Activated B cell treated with CpG ODN at 0.5 μM for 24 hours (primary cell): ENCODE data around the gene RPA3. TPM values are rescaled to one million over a fixed set of nuclear protein-coding genes. Genes with fewer than 3 reads are reported as not detected.

ENCODE experiments used
- ATAC-seq: fragments of 200-7000 bp; cut with Tn5 transposase; one replicate; pipeline ENCODE4 v1.10.0; 2021; ENCODE audit warnings: low read depth, mild to moderate bottlenecking, moderate library complexity
- CTCF ChIA-PET: fragments of 350-600 bp; sonication (Branson Sonifier 250); formaldehyde crosslinking; loops from one replicate; lab custom pipeline; 2021; ENCODE audit warnings: antibody characterized with exemption; lab: Charles Lee
- POLR2A ChIA-PET: fragments of 350-600 bp; sonication (Branson Sonifier 250); formaldehyde crosslinking; loops from one replicate; lab custom pipeline; 2021; ENCODE audit warnings: antibody characterized with exemption; lab: Charles Lee
- DNase-seq: peaks from one replicate; pipeline ENCODE4 v3.0.0; 2022
- H3K27ac Mint-ChIP-seq: one replicate; pipeline ENCODE4 v1.8.0; 2020; ENCODE audit warnings: mixed read lengths
- H3K27me3 Mint-ChIP-seq: one replicate; pipeline ENCODE4 v1.8.0; 2021; ENCODE audit warnings: mixed read lengths
- H3K36me3 Mint-ChIP-seq: one replicate; pipeline ENCODE4 v1.8.0; 2021; ENCODE audit warnings: low read depth, mixed read lengths
- H3K4me1 Mint-ChIP-seq: one replicate; pipeline ENCODE4 v1.8.0; 2021; ENCODE audit warnings: mixed read lengths
- H3K4me3 Mint-ChIP-seq: one replicate; pipeline ENCODE4 v1.8.0; 2020; ENCODE audit warnings: mild to moderate bottlenecking, mixed read lengths
- H3K9me3 Mint-ChIP-seq: one replicate; pipeline ENCODE4 v1.8.0; 2020; ENCODE audit warnings: mixed read lengths
- intact Hi-C: fragments of 100-400 bp; cut with micrococcal nuclease; formaldehyde crosslinking; loops from one replicate; pipeline ENCODE4 v1.15.1; 2024
- total RNA-seq: library from RNA; stranded (reverse); gene quantifications from 2 replicates; pipeline ENCODE4 v1.2.3, GENCODE V29; 2022
- TF ChIP-seq, protein P1 (sequence below): fragments of 200-600 bp; IDR thresholded peaks from one replicate; pipeline ENCODE4 v1.8.0; 2022; ENCODE audit warnings: antibody characterized with exemption, mild to moderate bottlenecking

The RPA3 gene
- total RNA-seq, 1 donor from 2014 or later = 64.9 TPM

GRCh38 chr7:7720193-7720592, 1.8 kb upstream of the RPA3 start:
- intact Hi-C loops = no loop called here
- POLR2A ChIA-PET = interaction anchor here (0.7 kb wide), 1 partner anchor 80 kb away, joined by 3 read pairs; the partner anchor contains the start of gene UMAD1
- TF ChIP-seq, protein P1, sequence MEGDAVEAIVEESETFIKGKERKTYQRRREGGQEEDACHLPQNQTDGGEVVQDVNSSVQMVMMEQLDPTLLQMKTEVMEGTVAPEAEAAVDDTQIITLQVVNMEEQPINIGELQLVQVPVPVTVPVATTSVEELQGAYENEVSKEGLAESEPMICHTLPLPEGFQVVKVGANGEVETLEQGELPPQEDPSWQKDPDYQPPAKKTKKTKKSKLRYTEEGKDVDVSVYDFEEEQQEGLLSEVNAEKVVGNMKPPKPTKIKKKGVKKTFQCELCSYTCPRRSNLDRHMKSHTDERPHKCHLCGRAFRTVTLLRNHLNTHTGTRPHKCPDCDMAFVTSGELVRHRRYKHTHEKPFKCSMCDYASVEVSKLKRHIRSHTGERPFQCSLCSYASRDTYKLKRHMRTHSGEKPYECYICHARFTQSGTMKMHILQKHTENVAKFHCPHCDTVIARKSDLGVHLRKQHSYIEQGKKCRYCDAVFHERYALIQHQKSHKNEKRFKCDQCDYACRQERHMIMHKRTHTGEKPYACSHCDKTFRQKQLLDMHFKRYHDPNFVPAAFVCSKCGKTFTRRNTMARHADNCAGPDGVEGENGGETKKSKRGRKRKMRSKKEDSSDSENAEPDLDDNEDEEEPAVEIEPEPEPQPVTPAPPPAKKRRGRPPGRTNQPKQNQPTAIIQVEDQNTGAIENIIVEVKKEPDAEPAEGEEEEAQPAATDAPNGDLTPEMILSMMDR = no peak
- Mint-ChIP-seq H3K9me3 (no peaks in the 10 kb centered on the region), H3K4me3 (no peak overlapping the region), H3K27me3 (no peaks in the 10 kb centered on the region), H3K4me1 (peaks cover 14% of the 10 kb centered on the region), H3K27ac (peak overlapping the region; percentile 12), H3K36me3 (peaks cover 14% of the 10 kb centered on the region)
- ATAC-seq = no peak
- DNase-seq = no peak
- CTCF ChIA-PET = no interaction called here

GRCh38 chr7:7719236-7719635, 829 bp upstream of the RPA3 start:
- Mint-ChIP-seq H3K9me3 (no peaks in the 10 kb centered on the region), H3K27me3 (no peaks in the 10 kb centered on the region), H3K4me1 (peaks cover 17% of the 10 kb centered on the region), H3K36me3 (peaks cover 13% of the 10 kb centered on the region), H3K27ac (peak overlapping the region; percentile 61), H3K4me3 (no peak overlapping the region)
- ATAC-seq (peak; percentile 90), DNase-seq (no peak)
- TF ChIP-seq, protein P1 = no peak
- ChIA-PET POLR2A (interaction anchor here (0.6 to 1.0 kb wide), 3 partner anchors 31 to 79 kb away, joined by 3 to 4 read pairs (median 3); partner anchors contain the start of gene UMAD1), CTCF (interaction anchor here (0.6 kb wide), 1 partner anchor 38 kb away, joined by 3 read pairs; no protein-coding TSS in a partner anchor)
- intact Hi-C loops = loop anchor here (5.0 kb wide), 1 partner anchor 33 kb away; no protein-coding TSS in a partner anchor

DNA sequence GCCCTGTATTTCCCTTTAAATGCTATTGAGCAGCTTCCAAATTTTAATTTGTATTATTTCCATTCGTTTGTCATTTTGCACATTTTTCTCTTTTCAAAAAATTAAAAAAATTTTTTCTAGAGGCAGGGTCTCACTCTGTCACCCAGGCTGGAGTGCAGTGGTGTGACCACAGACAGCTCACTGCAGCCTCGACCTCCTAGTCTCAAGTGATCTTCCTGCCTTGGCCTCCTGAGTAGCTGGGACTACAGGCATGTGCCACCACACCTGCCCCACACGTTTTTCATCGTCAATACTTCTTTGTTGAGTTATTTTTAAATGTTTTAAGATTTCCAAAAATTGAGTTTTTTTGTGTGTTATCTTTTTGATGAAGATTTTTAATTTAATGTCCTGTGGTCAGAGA, 4.7 kb downstream of the RPA3 start:
- Mint-ChIP-seq H3K9me3 (no peaks in the 10 kb centered on the region), H3K27me3 (no peaks in the 10 kb centered on the region), H3K27ac (no peak overlapping the region), H3K4me1 (peaks cover 25% of the 10 kb centered on the region), H3K4me3 (no peak overlapping the region), H3K36me3 (peaks cover 2% of the 10 kb centered on the region)
- ChIA-PET CTCF (no interaction called here), POLR2A (no interaction called here)
- DNase-seq (no peak), ATAC-seq (no peak)
- intact Hi-C loops = no loop called here
- TF ChIP-seq, protein P1 = no peak

- Mint-ChIP-seq H3K27ac (no peak overlapping the region), H3K4me1 (peaks cover 37% of the 10 kb centered on the region), H3K9me3 (no peaks in the 10 kb centered on the region), H3K4me3 (no peak overlapping the region), H3K27me3 (no peaks in the 10 kb centered on the region), H3K36me3 (peaks cover 2% of the 10 kb centered on the region)
- no peak for ATAC-seq
- ChIA-PET CTCF (no interaction called here), POLR2A (no interaction called here)
- intact Hi-C loops = no loop called here
- DNase-seq = no peak
- TF ChIP-seq, protein P1 = no peak
Measured at GRCh38 chr7:7710469-7710868, 7.9 kb downstream of the RPA3 start.

DNA sequence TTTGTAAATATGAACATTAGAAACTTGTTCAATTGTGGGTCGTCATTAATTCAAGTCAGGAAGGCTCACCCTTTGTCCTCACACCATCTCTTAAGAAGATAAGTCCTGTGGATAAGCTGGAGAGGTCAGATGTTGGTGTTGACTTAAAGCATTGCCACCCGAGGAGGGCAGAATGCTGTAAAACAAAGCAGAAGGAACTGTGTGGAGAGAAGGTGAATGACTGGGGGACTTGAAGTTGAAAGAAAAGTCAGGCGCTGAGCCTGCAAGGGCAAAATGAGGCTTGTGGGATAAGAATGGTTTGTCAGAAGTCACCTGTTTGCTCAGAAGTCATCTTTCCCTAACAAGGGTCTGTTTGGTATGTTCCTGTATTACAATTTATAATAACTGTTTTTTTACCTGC, 9.1 kb downstream of the RPA3 start:
- no peaks in the 10 kb centered on the region for H3K27me3 Mint-ChIP-seq
- no peak for DNase-seq

More for the DNA sequence above, 9.1 kb downstream of the RPA3 start:
- no peaks in the 10 kb centered on the region for H3K9me3 Mint-ChIP-seq
- intact Hi-C loops = loop anchor here (5.0 kb wide), 1 partner anchor 33 kb away; no protein-coding TSS in a partner anchor
- H3K4me3 Mint-ChIP-seq = no peak overlapping the region
- TF ChIP-seq, protein P1 = no peak
- peaks cover 2% of the 10 kb centered on the region for H3K36me3 Mint-ChIP-seq
- no peak overlapping the region for H3K27ac Mint-ChIP-seq
- ATAC-seq = no peak
- CTCF ChIA-PET = no interaction called here
- H3K4me1 Mint-ChIP-seq = peaks cover 40% of the 10 kb centered on the region
- POLR2A ChIA-PET = no interaction called here
